H4 (cell line): ENCODE data around the gene PRIM2. TPM values are rescaled to one million over a fixed set of nuclear protein-coding genes. Genes with fewer than 3 reads are reported as not detected.
"Not testable (repeated sequence)": the region's sequence is repeated elsewhere in the genome, so short reads cannot be mapped to it uniquely, and the experiment has no call there.

ENCODE experiments used
- DNase-seq: peaks from one replicate; pipeline ENCODE4 v3.0.0-alpha.2; 2015; ENCODE audit warnings: low spot score
- total RNA-seq: library from RNA; depleted of rRNA; stranded (reverse); fragments of >200 nt; shearing (Covaris generic); gene quantifications from 2 replicates; pipeline ENCODE4 v1.2.3, GENCODE V29; 2014; rRNA removed

PRIM2 gene, protein sequence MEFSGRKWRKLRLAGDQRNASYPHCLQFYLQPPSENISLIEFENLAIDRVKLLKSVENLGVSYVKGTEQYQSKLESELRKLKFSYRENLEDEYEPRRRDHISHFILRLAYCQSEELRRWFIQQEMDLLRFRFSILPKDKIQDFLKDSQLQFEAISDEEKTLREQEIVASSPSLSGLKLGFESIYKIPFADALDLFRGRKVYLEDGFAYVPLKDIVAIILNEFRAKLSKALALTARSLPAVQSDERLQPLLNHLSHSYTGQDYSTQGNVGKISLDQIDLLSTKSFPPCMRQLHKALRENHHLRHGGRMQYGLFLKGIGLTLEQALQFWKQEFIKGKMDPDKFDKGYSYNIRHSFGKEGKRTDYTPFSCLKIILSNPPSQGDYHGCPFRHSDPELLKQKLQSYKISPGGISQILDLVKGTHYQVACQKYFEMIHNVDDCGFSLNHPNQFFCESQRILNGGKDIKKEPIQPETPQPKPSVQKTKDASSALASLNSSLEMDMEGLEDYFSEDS
- total RNA-seq, result 49.7 and 57.3 TPM in 2 replicates

DNA sequence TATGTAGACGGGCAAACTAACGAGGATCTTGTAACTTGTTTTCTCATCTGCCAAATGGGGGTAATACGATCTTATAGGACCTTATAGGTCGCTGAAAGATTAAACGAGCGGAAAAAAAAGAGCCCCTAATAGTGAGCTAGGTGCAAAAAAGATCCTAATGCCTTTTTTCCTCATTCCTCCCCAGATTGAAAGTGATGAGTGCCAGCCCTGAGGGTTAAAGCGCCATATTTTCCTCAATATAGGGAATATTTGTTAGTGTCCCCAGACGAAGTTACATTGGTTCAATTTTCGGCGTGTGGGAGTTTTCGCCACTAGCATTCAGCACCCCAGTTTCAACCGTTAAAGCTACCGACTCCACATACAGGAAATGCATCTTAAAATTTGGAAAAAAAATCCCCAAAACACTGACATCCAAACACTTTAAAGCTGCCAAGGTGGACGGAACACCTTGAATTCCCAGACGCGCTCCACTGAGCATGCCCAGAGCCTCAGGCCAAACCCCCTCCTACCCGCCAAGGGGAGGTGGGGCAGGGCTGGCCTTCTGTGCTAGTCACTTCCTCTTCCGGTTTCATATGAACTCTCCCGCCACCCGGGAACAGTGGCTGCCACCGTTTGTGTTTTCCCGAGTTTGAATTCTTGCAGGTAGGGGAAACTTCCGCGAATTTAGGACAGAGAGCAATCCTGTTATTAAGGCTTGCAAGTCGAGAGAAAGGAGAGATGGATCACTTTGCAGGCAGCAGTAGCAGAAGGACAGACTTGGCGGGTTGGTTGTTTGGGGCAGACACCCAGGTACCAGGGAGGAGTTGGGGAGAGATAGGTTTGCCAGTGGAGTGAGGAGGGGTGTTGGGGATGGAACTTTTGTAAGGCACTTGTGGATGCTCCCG, at the start of gene PRIM2:
Gene PRIM2 (plus strand): TSS at position 571 of the 884 bp plus-strand sequence. CDS start 816 bp downstream, outside the sequence.
- DNase-seq, result peak; percentile 88

DNA sequence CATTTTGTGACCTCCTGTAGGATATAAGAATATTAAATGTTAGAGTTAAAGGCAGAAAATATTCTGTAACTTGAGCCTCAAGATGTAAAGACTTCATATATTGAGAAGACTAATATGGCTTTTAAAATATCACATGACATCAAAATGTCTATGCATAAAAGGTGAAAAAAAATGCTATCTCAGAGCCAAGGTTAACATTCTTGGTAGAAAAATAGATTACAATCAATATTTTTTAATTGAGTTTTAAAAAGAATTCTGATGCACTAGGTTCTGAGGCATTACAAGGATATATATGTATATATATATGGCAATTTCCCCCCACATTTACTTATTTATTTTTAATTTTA, 49.2 kb upstream of the PRIM2 start:
- DNase-seq, result no peak

DNA sequence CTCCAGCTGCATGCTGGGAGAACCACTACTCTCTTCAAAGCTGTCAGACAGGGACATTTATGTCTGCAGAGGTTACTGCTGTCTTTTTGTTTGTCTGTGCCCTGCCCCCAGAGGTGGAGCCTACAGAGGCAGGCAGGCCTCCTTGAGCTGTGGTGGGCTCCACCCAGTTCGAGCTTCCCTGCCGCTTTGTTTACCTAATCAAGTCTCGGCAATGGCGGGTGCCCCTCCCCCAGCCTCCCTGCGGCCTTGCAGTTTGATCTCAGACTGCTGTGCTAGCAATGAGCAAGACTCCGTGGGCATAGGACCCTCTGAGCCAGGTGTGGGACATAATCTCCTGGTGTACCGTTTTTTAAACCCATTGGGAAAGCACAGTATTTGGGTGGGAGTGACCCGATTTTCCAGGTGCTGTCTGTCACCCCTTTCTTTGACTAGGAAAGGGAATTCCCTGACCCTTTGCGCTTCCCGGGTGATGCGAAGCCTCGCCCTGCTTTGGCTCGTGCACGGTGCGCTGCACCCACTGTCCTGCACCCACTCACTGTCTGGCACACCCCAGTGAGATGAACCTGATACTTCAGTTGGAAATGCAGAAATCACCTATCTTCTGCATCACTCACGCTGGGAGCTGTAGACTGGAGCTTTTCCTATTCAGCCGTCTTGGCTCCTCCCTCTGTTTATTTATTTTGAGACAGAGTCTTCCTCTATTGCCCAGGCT, 43.2 kb upstream of the PRIM2 start:
- DNase-seq, result not testable (repeated sequence)

DNA sequence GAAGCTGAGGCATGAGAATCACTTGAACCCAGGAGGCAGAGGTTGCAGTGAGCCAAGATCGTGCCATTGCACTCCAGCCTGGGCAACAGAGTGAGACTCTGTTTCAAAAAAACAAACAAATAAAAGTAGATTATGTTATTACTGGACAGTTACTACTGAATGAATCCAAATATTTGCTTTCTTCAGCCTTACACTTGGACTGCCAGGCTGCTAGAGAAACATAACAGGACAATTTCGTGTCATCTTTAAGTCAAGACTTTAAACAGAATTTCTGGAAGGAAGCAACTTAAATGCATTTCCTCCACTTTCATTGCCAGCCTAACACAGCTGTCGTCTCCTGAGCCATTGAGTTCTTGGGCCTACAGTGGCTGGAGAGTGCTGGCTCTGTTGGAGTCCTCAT, 42.0 kb upstream of the PRIM2 start:
- DNase-seq, result no peak

DNA sequence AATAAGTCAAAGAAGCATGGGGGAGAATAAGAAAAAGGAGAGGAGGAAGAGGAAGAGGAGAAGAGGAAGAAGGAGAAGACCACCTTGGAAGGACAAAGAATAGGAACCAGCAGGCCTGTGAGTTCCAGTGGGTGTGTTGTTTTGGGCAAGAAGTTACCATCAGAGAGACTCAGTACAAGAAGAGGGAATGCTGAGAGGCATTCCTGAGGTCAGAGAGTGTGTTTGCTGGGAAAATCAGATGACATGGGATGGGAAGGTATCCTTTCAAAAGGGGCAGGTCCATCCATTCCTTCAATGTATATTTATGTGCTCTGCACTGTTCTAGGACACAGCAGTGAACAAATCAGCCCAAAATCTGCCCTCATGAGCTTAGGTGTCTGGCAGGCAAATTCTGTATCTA, 40.5 kb upstream of the PRIM2 start:
- DNase-seq, result no peak

DNA sequence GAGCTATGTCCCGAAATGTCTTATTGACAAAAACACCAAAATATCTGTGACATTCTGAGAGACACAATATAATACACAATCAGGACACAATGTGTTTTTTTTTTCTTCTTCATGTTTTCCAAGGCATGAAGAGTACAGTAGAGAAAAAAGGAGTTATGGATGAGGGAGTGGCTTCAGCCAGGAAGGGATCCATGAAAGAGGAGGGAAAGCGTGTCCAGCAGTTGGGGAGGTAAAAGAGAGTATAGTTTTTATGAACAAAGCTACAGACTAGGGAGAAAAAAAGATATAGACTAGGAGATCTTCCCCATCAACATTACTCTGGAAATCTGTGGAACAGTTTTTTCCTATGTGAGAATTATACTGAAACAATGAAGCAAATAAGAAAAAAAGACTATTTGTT, 38.9 kb upstream of the PRIM2 start:
- no peak for DNase-seq

DNA sequence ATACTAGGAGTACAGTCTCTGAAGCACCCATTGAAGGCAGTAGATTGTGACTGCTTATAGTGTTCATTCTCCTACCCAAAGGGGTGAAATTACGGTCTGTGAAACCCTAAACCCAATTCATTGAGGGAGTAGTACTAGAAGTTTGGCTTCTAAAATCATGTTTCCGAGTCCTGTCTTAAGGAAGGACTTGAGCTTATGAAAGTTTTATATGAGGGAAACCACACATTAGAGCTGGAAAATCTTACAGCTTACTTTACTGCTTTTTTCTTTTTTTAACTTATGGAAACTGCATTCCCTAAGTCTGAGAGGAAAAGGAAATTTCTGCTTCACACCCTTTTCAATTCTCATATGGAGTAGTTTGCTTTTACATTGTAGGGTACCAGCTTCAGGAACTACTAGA, 38.4 kb upstream of the PRIM2 start:
- no peak for DNase-seq

DNA sequence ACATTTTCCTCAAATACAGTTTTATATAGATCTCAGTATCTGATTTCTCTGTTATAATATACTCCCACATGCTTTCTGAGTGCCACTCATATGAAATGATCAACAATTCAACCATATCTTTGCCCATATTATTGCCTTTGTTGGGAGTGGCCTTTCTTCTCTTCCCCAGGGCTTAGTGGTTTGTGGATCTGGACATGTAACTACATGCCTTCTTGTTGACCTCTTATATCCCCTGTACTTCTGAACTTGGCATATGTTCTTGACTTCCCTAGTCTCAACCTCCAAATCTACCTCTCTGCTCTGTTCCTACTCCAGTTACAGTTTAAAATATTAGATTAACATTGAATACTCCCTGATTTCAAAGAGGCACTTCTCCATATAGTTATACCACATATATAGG, 34.3 kb upstream of the PRIM2 start:
- no peak for DNase-seq

DNA sequence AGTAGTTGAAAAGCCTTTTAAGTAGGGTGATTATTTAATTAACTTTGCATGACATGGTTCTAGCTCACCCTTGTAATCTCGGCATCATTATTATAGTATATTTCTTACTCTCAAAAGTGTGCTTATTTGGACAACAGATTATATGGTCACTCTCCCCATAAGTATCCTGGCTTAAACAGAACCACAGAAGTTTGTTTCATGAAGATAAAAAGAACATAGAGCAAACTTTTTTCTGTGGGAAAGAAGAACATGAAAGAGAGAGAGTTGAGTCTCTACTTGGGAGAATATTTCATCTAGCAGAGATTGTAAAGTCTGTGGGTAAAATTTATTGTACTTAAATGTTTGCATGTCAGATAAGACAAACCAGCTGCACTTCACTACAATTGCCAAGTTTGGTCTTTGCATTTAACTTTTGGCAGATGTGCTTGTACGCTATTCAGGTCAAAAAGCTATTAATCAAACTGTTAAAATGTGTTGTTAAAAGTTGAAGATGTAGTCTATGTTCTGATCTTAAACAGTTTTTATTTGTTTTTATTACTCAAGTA, 33.4 kb upstream of the PRIM2 start:
- DNase-seq, result no peak

DNA sequence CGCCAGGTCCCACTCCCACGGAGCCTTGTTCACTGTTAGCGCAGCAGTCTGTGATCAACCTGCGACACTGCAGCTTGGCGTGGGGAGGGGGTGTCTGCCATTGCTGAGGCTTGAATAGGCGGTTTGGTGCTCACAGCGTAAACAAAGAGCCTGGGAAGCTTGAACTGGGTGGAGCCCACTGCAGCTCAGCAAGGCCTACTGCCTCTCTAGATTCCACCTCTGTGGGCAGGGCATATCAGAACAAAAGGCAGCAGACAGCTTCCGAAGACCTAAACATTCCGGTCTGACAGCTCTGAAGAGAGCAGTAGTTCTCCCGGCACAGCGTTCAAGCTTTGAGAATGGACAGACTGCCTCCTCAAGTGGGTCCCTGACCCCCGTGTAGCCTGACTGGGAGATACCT, 29.3 kb upstream of the PRIM2 start:
- not testable (repeated sequence) for DNase-seq

DNA sequence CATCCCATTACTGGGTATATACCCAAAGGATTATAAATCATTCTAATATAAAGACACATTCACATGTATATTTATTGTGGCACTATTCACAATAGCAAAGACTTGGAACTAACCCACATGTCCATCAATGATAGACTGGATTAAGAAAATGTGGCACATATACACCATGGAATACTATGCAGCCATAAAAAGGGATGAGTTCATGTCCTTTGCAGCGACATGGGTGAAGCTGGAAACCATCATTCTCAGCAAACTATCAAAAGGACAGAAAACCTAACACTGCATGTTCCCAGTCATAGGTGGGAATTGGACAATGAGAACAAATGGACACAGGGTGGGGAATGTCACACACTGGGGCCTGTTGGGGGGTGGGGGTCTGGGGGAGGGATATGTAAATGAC, 24.0 kb upstream of the PRIM2 start:
- DNase-seq, result not testable (repeated sequence)

DNA sequence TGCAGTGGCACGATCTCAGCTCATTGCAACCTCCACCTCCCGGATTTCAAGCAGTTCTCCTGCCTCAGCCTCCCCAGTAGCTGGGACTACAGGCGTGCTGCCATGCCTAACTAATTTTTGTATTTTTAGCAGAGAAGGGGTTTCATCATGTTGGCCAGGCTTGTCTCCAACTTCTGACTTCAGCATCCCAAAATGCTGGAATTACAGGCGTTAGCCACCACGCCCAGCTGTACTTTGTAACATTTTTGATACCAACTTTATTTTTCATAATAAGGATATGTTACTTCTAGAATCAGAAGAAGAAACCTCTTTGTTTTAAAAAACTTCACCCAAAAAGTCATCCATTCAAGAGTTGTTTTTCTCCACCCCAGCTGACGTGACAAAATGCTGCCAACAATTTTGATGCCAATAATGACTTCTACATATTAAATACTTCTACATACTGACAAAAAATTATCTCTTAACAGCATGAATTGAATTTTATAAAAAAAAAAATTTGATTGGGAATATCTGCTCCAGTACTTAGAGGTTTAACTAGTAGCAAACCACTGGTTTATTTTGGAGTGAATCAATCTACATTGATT, 22.5 kb upstream of the PRIM2 start:
- DNase-seq, result no peak

DNA sequence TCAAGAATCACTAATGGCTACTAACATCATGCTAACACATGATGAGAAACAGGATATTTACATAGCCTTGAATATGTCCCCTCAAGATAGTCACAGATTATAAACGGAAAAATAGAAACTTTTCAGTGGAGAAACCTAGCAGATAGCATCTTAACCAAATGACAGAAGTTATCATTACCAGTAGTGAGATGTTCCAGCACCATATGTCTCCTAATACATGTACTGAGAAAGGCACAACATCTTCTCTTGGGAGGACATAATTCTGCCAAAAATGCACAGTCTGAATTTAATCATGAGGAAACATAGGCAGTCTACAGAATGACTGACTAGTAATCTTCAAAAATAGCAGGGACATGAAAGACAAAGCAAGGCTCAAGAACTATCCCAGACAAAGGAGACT, 19.9 kb upstream of the PRIM2 start:
- no peak for DNase-seq

DNA sequence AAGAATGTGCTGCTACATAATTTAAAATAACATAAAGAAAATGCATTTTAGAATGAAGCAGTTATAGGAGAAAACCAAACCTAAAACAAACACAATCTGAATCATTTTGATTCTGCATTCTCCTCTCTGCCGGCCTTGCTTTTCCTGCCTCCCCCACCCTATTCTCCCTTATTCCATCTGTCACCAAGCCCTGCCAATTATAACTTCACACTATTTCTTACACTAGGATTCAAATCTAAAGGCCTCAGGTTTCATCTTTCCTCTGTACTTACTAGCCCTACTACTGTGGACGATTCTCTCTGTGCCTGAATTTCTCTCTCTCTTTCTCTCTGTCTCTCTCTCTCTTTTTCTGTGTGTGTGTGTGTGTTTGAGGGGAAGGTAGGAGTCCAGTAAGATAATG, 18.7 kb upstream of the PRIM2 start:
- no peak for DNase-seq

DNA sequence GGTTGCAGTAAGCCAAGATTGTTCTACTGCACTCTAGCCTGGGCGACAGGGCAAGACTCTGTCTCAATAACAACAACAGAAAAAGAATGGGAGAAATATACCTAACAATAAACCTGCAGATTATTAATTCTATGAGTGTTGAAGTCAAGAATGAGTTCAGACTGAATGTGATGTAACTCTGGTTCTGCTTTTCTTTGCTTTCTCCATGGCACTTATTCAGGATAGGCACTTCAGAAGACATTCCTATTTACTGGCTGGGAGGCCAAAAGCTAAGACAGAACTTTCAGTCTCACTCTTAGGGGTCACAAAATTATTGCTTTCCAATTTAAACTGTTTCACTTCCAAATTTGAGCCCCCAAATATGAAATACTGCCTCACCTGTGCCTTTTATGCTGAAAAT, 15.7 kb upstream of the PRIM2 start:
- no peak for DNase-seq

DNA sequence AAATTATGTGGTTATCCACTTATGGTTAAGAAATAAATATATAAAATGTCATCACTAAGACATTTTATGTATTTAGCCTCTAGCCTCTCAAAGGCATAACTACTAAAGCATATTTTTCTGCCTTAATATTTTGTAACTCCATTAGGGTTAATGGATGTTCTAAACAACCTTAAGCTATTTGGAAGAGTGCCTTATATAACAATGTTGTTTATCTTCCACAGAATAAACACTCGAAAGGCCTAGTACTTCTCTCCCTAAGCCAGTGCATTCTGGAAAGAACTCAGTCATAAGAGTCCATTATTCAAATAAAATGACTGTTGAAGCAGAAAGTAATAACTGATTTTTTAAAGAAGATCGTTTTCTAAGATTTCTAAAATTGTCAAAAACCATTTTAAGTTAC, 15.0 kb upstream of the PRIM2 start:
- peak; percentile 19 for DNase-seq

DNA sequence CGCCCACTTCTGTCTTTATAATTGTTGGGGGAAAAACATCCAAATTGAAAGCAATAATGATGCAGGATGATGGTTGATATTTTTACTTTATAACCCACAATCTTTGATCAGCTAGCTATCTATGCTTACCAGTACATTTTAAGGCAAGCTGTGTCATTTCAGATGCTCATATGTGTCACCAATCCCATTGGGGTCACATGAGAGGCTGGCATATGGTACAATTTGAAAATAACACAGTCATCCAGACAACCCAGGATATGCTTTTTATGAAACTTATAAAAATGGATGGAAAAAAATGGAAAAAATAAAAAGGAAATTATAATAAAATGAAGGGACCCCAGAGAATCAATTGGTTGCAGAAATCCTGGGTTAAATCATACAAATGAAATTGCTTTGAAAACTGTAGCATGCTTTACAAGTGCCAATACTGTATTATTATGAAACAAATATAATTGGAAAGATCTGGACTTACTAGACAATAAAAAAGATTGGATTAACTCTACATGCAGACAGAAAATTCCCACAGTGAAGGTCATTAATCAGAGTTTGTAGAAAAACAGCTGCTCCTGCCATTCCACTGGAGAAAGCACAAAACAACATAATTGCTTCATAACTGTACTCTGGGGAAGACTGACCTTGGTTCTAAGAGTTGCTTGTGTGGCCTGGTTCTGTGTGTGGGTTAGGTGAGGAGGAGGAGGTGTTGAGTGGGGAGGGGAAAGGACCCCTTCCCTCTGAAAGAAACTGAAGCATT, 13.3 kb upstream of the PRIM2 start:
- no peak for DNase-seq

DNA sequence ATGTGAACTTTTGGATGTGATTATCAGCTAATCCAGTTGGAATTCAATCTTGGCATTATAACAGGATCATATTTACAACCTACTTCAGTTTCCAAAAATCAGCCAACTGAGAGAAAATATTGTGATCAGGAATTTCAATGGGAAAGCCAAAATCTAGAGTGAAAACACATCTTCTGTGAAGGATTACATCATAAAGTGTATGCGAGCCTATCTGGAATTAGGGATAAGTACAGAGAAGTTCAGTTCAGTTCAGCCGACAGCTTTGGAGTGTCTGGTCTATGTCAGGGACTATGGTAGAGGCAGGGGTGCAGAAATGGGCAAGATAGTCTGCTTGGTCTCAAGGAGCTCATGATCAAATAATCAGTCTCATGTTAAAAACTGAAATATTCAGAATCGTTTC, 12.3 kb upstream of the PRIM2 start:
- DNase-seq, result no peak

DNA sequence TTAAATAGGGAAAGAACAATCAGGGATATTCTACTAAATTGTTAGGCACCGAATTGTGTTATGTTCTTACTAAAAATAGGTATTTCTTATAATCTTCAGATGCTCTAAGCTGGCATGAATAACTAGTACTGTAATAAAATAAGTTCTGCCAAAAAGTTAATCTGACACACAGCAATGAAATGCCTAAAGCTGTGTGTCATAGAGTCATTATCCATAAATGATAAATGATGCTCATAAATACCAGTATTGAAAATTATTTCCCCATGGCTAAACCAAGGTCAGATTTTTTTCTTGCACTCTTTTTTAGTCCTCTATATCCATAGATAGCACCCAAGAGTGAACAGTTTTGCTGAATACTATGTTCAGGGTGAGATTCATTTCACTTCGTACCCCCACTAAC, 11.7 kb upstream of the PRIM2 start:
- DNase-seq, result no peak

DNA sequence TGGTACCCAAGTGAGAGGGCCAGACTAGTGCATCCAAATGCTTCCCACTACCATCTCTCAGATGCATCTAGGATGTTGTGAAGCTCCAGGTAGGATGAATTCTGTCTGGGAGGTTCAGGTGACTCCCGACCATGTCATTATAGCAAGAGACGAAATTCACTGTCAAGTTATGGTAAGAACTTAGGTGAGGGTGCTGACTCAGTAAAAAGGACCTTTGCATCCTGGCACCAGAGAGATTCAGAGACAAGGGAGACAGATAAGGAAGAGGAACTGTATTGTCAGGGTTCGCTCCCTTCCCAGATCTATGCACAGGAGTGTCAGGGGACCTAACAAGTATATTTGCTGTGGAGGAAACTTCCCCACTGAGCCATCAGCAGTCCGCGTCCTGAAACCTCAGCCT, 11.2 kb upstream of the PRIM2 start:
- DNase-seq, result no peak

DNA sequence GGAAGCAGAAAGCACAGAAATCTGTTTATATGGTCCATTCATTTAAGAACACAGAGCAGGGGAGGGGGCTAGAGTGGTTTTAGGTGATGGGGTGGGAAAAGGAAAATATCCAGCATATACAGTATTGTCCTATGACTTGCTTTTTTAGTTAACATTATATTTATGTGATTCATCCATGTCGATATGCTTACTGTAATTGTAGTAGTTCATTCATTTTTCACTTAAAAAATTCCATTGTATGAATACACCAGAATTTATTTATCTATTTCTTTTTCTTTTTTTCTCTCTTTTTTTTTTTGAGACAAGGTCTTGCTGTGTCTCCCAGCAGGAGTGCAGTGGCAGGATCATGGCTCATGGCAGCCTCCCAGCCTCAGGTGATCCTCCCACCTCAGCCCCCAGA, 9.6 kb upstream of the PRIM2 start:
- DNase-seq, result no peak
